ENCODE data around the gene KLK15. TPM values are rescaled to one million over a fixed set of nuclear protein-coding genes. Genes with fewer than 3 reads are reported as not detected.
A peak's percentile ranks its signal among the peaks of the same experiment; 100 is the strongest.

KLK15 gene
- polyA plus RNA-seq, 2 of the 4 experiments (the other 2 are of a cell fraction): not detected

DNA sequence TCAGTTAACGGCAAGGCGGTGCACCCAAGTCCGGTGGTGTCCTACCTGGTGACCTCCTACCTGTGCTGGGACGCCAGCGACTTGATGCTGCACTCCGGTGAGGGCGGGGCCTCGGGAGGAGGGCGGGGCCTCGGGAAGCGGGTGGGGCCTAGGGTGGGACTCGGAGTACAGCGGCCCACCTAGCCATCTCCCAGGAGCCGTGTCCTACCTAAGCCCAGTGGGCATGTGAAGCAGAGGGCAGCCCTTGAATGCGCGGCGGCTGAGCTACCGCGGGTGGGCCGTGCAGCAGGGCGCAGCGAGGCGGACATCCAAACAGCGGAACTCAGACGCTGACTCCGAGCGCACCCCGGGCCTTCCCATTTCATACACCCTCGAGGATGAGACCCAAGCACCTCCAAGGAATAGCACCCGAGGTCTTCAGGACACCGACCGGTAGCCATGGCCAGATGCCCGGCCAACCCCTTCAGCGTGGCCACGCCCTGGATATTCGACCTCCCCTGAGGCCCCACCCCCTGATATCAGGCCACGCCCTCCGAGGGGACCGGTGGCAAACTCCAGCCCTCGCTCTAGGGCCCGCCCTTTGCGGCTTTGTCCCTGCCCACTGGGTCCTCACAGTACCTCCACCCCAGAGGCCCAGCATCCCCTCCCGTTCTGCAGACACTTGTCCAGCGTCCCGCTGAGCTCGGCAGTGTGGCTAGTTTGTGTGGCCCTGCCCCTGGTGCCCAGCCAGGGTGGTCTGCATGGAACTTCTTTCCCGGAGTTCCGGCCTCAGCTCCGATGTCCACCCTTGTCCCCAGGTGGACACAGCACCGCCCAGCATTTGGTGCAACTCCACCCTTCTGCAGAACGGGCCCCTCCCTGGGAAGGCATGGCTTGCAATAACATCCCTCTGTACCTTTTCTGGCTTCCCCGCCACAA lies 15.2 kb downstream of the KLK15 start:
- POLR2A ChIA-PET: interaction anchor here (1.2 kb wide), 1 partner anchor 13 kb away, joined by 6 read pairs; no protein-coding TSS in a partner anchor
- FAIRE-seq: peak; percentile 23

GRCh38 chr19:50815439-50815838 lies 17.9 kb downstream of the KLK15 start:
- FAIRE-seq (no peak), ATAC-seq (peak in 1 of 2 experiments; percentile 11; a peak in 1 of 6 replicates), DNase-seq (ENCODE audit: low read depth in 1 of 2, low spot score in 1 of 2) (peak in 1 of 2 experiments; percentile 50)
- no peaks in the 10 kb centered on the region; the same call in 2 of the 3 replicates for H3K9me3 ChIP-seq
- ChIA-PET POLR2A (interaction anchor here (1.7 kb wide), 1 partner anchor 11 kb away, joined by 7 read pairs; no protein-coding TSS in a partner anchor), CTCF (interaction anchor here (0.6 to 4.1 kb wide), 7 partner anchors 19 to 865 kb away, joined by 3 to 25 read pairs (median 3); no protein-coding TSS in a partner anchor)
- no peak for TF ChIP-seq TP53 (CRISPR knock-in tag; IDR thresholded peaks at IDR 0.05)
- TF ChIP-seq, protein P1, sequence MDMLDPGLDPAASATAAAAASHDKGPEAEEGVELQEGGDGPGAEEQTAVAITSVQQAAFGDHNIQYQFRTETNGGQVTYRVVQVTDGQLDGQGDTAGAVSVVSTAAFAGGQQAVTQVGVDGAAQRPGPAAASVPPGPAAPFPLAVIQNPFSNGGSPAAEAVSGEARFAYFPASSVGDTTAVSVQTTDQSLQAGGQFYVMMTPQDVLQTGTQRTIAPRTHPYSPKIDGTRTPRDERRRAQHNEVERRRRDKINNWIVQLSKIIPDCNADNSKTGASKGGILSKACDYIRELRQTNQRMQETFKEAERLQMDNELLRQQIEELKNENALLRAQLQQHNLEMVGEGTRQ (IDR thresholded peaks at IDR 0.05): peak; percentile 83
- TF ChIP-seq POLR2AphosphoS2 (conservative IDR thresholded peaks at IDR 0.05; ENCODE audit: low read length): no peak
- H3K4me3 ChIP-seq: no peak overlapping the region
- peaks cover 7% of the 10 kb centered on the region; the same call in 1 of the 3 replicates for H3K4me1 ChIP-seq
- H3K4me2 ChIP-seq: no peak overlapping the region
- 91% methylated on average over 1 of the region's 1 CpG for WGBS (ENCODE audit: missing lambda C conversion rate)
- H3K27ac ChIP-seq: no peak overlapping the region

More for the DNA sequence above, 15.2 kb downstream of the KLK15 start:
- Histone ChIP-seq H3K4me1 (peaks cover 9% of the 10 kb centered on the region; the same call in 1 of the 3 replicates), H3K9me3 (no peaks in the 10 kb centered on the region; the same call in 2 of the 3 replicates), H3K4me3 (peak overlapping the region; percentile 68), H3K27ac (peak overlapping the region; percentile 48 to 79; a peak in 5 of 6 replicates), H3K4me2 (peak overlapping the region; percentile 93)
- CTCF ChIA-PET: interaction anchor here (1.0 to 1.4 kb wide), 4 partner anchors 11 to 277 kb away, joined by 3 to 8 read pairs (median 4); no protein-coding TSS in a partner anchor
- peak; percentile 76 to 93 for ATAC-seq
- TF ChIP-seq CHD2 (IDR thresholded peaks at IDR 0.05; ENCODE audit: low read length, partially characterized antibody) (no peak), PHF8 (IDR thresholded peaks at IDR 0.05; ENCODE audit: borderline replicate concordance, low read depth) (peak; percentile 76; the same call in 1 of the 2 replicates)
- 7% methylated on average over 41 of the region's 52 CpGs for WGBS (ENCODE audit: missing lambda C conversion rate)
- peak; percentile 67 to 95 for DNase-seq (ENCODE audit: low read depth in 1 of 2, low spot score in 1 of 2)

DNA sequence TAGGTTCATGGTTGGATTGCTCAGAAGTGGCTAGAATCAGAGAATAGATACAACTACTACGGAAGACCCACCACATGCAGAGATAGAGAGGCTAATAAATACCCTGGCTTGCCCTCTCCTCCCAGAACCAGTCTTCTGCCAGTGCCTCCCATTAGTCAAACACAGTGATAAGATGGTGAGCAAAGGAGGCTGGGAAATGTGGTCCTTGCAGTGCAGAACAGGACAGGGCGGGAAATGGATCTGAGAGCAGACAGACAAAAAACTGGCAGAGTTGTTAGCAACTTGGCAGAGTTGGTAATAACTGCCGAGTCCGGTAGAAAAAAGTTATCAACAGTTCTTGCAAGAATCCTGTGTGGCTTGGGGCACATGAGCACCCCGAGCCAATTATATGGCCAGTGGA lies 18.5 kb downstream of the KLK15 start:
- no peaks in the 10 kb centered on the region; the same call in 2 of the 3 replicates for H3K9me3 ChIP-seq
- CTCF ChIA-PET: interaction anchor here (0.6 to 4.1 kb wide), 5 partner anchors 20 to 650 kb away, joined by 3 to 25 read pairs (median 4); no protein-coding TSS in a partner anchor
- POLR2A ChIA-PET: interaction anchor here (1.7 kb wide), 1 partner anchor 10 kb away, joined by 7 read pairs; no protein-coding TSS in a partner anchor

More for the DNA sequence above, 18.5 kb downstream of the KLK15 start:
- FAIRE-seq (no peak), ATAC-seq (no peak), DNase-seq (ENCODE audit: low read depth in 1 of 2, low spot score in 1 of 2) (no peak)
- 37% methylated on average over 5 of the region's 5 CpGs for WGBS (ENCODE audit: missing lambda C conversion rate)
- H3K4me2 ChIP-seq: no peak overlapping the region
- no peak overlapping the region for H3K4me3 ChIP-seq
- H3K4me1 ChIP-seq: peaks cover 7% of the 10 kb centered on the region; the same call in 1 of the 3 replicates
- no peak overlapping the region for H3K27ac ChIP-seq
- TF ChIP-seq ESRRA (IDR thresholded peaks at IDR 0.05; ENCODE audit: borderline replicate concordance, low read length): no peak
- TF ChIP-seq, protein P2, sequence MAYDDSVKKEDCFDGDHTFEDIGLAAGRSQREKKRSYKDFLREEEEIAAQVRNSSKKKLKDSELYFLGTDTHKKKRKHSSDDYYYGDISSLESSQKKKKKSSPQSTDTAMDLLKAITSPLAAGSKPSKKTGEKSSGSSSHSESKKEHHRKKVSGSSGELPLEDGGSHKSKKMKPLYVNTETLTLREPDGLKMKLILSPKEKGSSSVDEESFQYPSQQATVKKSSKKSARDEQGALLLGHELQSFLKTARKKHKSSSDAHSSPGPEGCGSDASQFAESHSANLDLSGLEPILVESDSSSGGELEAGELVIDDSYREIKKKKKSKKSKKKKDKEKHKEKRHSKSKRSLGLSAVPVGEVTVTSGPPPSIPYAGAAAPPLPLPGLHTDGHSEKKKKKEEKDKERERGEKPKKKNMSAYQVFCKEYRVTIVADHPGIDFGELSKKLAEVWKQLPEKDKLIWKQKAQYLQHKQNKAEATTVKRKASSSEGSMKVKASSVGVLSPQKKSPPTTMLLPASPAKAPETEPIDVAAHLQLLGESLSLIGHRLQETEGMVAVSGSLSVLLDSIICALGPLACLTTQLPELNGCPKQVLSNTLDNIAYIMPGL (CRISPR knock-in tag; IDR thresholded peaks at IDR 0.05; ENCODE audit: borderline replicate concordance): no peak
- TF ChIP-seq POLR2A (IDR thresholded peaks at IDR 0.05; ENCODE audit: low read length): no peak
- no peak for TF ChIP-seq JUNB (IDR thresholded peaks at IDR 0.05)
- TF ChIP-seq ATOH8 (CRISPR knock-in tag; IDR thresholded peaks at IDR 0.05; ENCODE audit: low read depth): no peak
- no peak for TF ChIP-seq RFX5 (IDR thresholded peaks at IDR 0.05)
- TF ChIP-seq NPAS2 (CRISPR knock-in tag; IDR thresholded peaks at IDR 0.05; ENCODE audit: borderline replicate concordance): no peak
- no peak for TF ChIP-seq HES2 (IDR thresholded peaks at IDR 0.05)
- no peak for TF ChIP-seq HDAC2 (IDR thresholded peaks at IDR 0.05)
- no peak for TF ChIP-seq POLR2AphosphoS2 (conservative IDR thresholded peaks at IDR 0.05; ENCODE audit: low read length)
- TF ChIP-seq PBX3 (IDR thresholded peaks at IDR 0.05): no peak
- TF ChIP-seq EHF (CRISPR knock-in tag; IDR thresholded peaks at IDR 0.05): no peak
- no peak for TF ChIP-seq MAFK (IDR thresholded peaks at IDR 0.05; ENCODE audit: partially characterized antibody)
- no peak for TF ChIP-seq RAD21 (conservative IDR thresholded peaks at IDR 0.05 in 1 of 2, IDR thresholded peaks at IDR 0.05 in 1 of 2)
- TF ChIP-seq HOXB13 (CRISPR knock-in tag; IDR thresholded peaks at IDR 0.05; ENCODE audit: low read depth): no peak
- no peak for TF ChIP-seq NR3C1 (IDR thresholded peaks at IDR 0.05)

Measured in A549 (cell line).